Liver (tissue), 9 donors: Measurements from ENCODE around the gene EFHD2. TPM values are rescaled to one million over a fixed set of nuclear protein-coding genes. Genes with fewer than 3 reads are reported as not detected.

Experiments used
- DNase-seq: peaks from one replicate; pipeline ENCODE4 v3.0.0-alpha.2; 2017; ENCODE audit warnings: low spot score
- H3K27ac ChIP-seq, 2 donors: one replicate each; pipeline ENCODE4 v1.7.0; 2013; ENCODE audit warnings: inconsistent platforms in 2 of 2, low read length in 2 of 2, control low read depth in 1 of 2, low read depth in 1 of 2, mild to moderate bottlenecking in 1 of 2
- H3K27me3 ChIP-seq, 4 donors: one replicate each; pipeline versions ENCODE4 v1.6.1 to v1.7.0; 2013; ENCODE audit warnings: low read length in 3 of 4, inconsistent platforms in 1 of 4, mild to moderate bottlenecking in 1 of 4, moderate library complexity in 1 of 4; ENCODE audit not compliant: control insufficient read depth in 4 of 4, insufficient read depth in 4 of 4
- H3K36me3 ChIP-seq, 4 donors: one replicate each; pipeline versions ENCODE4 v1.6.1 to v1.7.0; 2013; ENCODE audit warnings: low read length in 3 of 4, mild to moderate bottlenecking in 3 of 4, low read depth in 1 of 4, moderate library complexity in 1 of 4; ENCODE audit not compliant: control insufficient read depth in 4 of 4, insufficient read depth in 3 of 4
- H3K4me1 ChIP-seq, 4 donors: one replicate each; pipeline versions ENCODE4 v1.6.1 to v1.7.0; 2013; ENCODE audit warnings: low read length in 3 of 4, mild to moderate bottlenecking in 3 of 4, moderate library complexity in 1 of 4; ENCODE audit not compliant: control insufficient read depth in 4 of 4, insufficient read depth in 4 of 4
- H3K4me3 ChIP-seq, 3 donors: one replicate each; pipeline versions ENCODE4 v1.6.1 to v1.7.0; 2013; ENCODE audit warnings: low read length in 3 of 3, control low read depth in 1 of 3, low read depth in 1 of 3, mild to moderate bottlenecking in 1 of 3
- H3K9ac ChIP-seq, 2 donors: one replicate each; pipeline ENCODE4 v1.7.0; 2013; ENCODE audit warnings: low read length in 2 of 2, mild to moderate bottlenecking in 2 of 2, moderate library complexity in 2 of 2, control low read depth in 1 of 2, low read depth in 1 of 2
- H3K9me3 ChIP-seq, 4 donors: one replicate each; pipeline versions ENCODE4 v1.6.1 to v1.7.0; 2013; ENCODE audit warnings: low read length in 3 of 4; ENCODE audit not compliant: control insufficient read depth in 4 of 4
- ATF3 ChIP-seq: IDR thresholded peaks from 2 replicates; pipeline ENCODE4 v1.6.1; 2016; ENCODE audit warnings: antibody characterized with exemption
- CTCF ChIP-seq: fragments of 150-350 bp; IDR thresholded peaks from 2 replicates; pipeline ENCODE4 v1.5.1; 2017; ENCODE audit warnings: improper control_type of control experiment, low read depth, low read length; ENCODE audit not compliant: missing input control
- EGR1 ChIP-seq, 2 donors: IDR thresholded peaks; 2 replicates each; pipeline ENCODE4 v1.6.1; 2016 to 2018; ENCODE audit warnings: antibody characterized with exemption in 2 of 2, low read depth in 2 of 2
- FOXA2 ChIP-seq: IDR thresholded peaks from 2 replicates; pipeline ENCODE4 v1.6.1; 2016; ENCODE audit warnings: antibody characterized with exemption
- GABPA ChIP-seq, 2 donors: IDR thresholded peaks in 1 of 2; conservative IDR thresholded peaks in 1 of 2; 2 replicates each; pipeline ENCODE4 v1.6.1; 2016; ENCODE audit warnings: antibody characterized with exemption in 2 of 2, mild to moderate bottlenecking in 1 of 2, moderate library complexity in 1 of 2
- HNF4G ChIP-seq: IDR thresholded peaks from 2 replicates; pipeline ENCODE4 v1.6.1; 2016; ENCODE audit warnings: antibody characterized with exemption
- JUND ChIP-seq, 2 donors: IDR thresholded peaks; 2 replicates each; pipeline ENCODE4 v1.6.1; 2016; ENCODE audit warnings: antibody characterized with exemption in 2 of 2
- MAX ChIP-seq: IDR thresholded peaks from 2 replicates; pipeline ENCODE4 v1.6.1; 2016; ENCODE audit warnings: antibody characterized with exemption
- NR2F2 ChIP-seq: IDR thresholded peaks from 2 replicates; pipeline ENCODE4 v1.6.1; 2016; ENCODE audit warnings: antibody characterized with exemption
- RAD21 ChIP-seq, 2 donors: IDR thresholded peaks; 2 replicates each; pipeline ENCODE4 v1.6.1; 2016; ENCODE audit warnings: antibody characterized with exemption in 2 of 2, mild to moderate bottlenecking in 2 of 2
- REST ChIP-seq: IDR thresholded peaks from 2 replicates; pipeline ENCODE4 v1.6.1; 2016; ENCODE audit warnings: antibody characterized with exemption, mild to moderate bottlenecking
- TAF1 ChIP-seq: conservative IDR thresholded peaks from 2 replicates; pipeline ENCODE4 v1.6.1; 2016; ENCODE audit warnings: antibody characterized with exemption, mild to moderate bottlenecking
- WGBS: extraction: QIAGEN DNeasy Blood & Tissue Kit; methylation state at CpG from one replicate; pipeline ENCODE4 v1.1.7; 2013; 5-methylcytosine and 5-hydroxymethylcytosine counted together
- polyA plus RNA-seq, 2 donors: library from polyadenylated mRNA; stranded (reverse) in 1 of 2; unstranded in 1 of 2; fragments of 200-250 nt in 1 of 2; fragments of >200 nt in 1 of 2; fragmentation: Nextera tagmentation in 1 of 2; extraction: Ambion mirVana in 1 of 2; gene quantifications; one replicate each; pipeline versions ENCODE4 v1.2.1 to v1.2.3, GENCODE V29; 2013 to 2015
- total RNA-seq, 2 donors: library from RNA; depleted of rRNA; stranded (reverse); fragments of >200 nt; gene quantifications; one replicate each; pipeline ENCODE4 v1.2.3, GENCODE V29; 2014
- donor health status: healthy.
- donor health status: healthy.
- donor health status: healthy.
- donor health status: healthy.
- donor health status: healthy.

EFHD2 gene
- total and polyA plus RNA-seq, 4 donors, result 7.4 to 23.0 (median 11.7) TPM

GRCh38 chr1:15444468-15445389 is 35.0 kb downstream of the EFHD2 start:
- Histone ChIP-seq H3K27me3 (no peaks in the 10 kb centered on the region), H3K9me3 (no peaks in the 10 kb centered on the region), H3K9ac (no peak overlapping the region), H3K4me3 (no peak overlapping the region), H3K4me1 (no peaks in the 10 kb centered on the region), H3K27ac (no peak overlapping the region), H3K36me3 (no peaks in the 10 kb centered on the region)
- no peak for TF ChIP-seq EGR1 (IDR thresholded peaks at IDR 0.05; ENCODE audit: low read depth in 2 of 2)
- TF ChIP-seq RAD21 (IDR thresholded peaks at IDR 0.05), result no peak
- TF ChIP-seq JUND (IDR thresholded peaks at IDR 0.05), result no peak
- no peak for TF ChIP-seq HNF4G
- DNase-seq, result no peak
- 83% methylated on average over 17 of the region's 17 CpGs for WGBS

- Histone ChIP-seq H3K4me1 (no peaks in the 10 kb centered on the region), H3K9ac (no peak overlapping the region), H3K4me3 (no peak overlapping the region), H3K36me3 (no peaks in the 10 kb centered on the region), H3K27me3 (no peaks in the 10 kb centered on the region), H3K27ac (no peak overlapping the region), H3K9me3 (no peaks in the 10 kb centered on the region)
- 86% methylated on average over 14 of the region's 14 CpGs for WGBS
- no peak for TF ChIP-seq ATF3
- TF ChIP-seq NR2F2, result no peak
- no peak for TF ChIP-seq CTCF
- TF ChIP-seq HNF4G, result no peak
- no peak for TF ChIP-seq GABPA (IDR thresholded peaks at IDR 0.05 in 1 of 2, conservative IDR thresholded peaks at IDR 0.05 in 1 of 2)
- TF ChIP-seq TAF1, result no peak
- TF ChIP-seq REST, result no peak
- TF ChIP-seq MAX, result no peak
- no peak for TF ChIP-seq FOXA2
- no peak for DNase-seq
Measured at GRCh38 chr1:15445390-15446122, 35.9 kb downstream of the EFHD2 start.
